Lower leg skin (tissue), 3 donors: ENCODE data around the gene ADAT1.

Experiments used
- POLR2A ChIP-seq, 2 donors: fragments of 450-650 bp; IDR thresholded peaks; one replicate each; pipeline ENCODE4 v1.6.1; 2016 to 2017; ENCODE audit warnings: antibody characterized with exemption in 2 of 2, mild to moderate bottlenecking in 1 of 2, moderate library complexity in 1 of 2
- TF ChIP-seq, protein P1 (sequence below), 3 donors: fragments of 450-650 bp; IDR thresholded peaks; one replicate each; pipeline ENCODE4 v1.5.1; 2016; ENCODE audit warnings: antibody characterized with exemption in 3 of 3, mild to moderate bottlenecking in 3 of 3, moderate library complexity in 2 of 3

DNA sequence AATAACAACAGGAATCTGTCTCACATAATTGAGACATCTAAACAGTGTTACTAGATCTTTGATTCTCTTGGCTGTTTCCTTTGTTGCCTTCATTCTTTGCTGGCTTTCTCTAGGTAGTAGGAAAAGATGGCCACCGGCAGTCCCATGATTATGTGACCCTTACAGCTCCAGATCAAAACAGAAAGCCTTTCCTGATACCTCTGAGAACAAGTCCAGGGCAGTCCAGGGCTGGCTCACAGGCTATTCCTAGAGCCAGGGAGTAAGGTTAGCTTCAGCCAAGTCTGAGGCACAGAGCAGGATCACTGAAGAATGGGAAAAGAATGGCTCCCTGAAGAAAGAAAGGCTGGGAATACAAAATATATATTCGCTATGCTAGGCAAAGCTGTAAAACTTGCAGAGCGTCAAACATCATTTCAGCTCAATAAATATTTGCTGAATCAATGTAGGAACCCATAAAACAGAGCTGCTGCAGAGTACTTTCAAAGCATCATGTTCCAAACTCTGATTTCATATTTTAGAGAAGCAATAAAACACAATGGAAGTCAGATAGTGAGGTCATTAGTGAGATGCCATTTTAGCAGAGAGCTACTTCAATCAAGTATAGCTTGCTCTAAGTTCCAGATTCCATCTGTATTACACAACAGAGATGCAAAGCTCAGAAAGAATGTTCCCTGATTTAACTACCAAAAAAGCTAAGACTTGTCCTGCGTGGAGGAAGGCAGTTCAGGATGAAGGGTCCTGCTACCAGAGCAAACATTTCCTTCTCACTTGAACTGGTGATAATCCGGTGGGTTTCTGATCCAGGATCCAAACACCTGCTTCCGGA, 23.4 kb downstream of the ADAT1 start:
- TF ChIP-seq, protein P1, sequence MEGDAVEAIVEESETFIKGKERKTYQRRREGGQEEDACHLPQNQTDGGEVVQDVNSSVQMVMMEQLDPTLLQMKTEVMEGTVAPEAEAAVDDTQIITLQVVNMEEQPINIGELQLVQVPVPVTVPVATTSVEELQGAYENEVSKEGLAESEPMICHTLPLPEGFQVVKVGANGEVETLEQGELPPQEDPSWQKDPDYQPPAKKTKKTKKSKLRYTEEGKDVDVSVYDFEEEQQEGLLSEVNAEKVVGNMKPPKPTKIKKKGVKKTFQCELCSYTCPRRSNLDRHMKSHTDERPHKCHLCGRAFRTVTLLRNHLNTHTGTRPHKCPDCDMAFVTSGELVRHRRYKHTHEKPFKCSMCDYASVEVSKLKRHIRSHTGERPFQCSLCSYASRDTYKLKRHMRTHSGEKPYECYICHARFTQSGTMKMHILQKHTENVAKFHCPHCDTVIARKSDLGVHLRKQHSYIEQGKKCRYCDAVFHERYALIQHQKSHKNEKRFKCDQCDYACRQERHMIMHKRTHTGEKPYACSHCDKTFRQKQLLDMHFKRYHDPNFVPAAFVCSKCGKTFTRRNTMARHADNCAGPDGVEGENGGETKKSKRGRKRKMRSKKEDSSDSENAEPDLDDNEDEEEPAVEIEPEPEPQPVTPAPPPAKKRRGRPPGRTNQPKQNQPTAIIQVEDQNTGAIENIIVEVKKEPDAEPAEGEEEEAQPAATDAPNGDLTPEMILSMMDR (IDR thresholded peaks at IDR 0.05), result no peak
- TF ChIP-seq POLR2A (IDR thresholded peaks at IDR 0.05), result no peak
